ENCODE data around the gene ALG12. TPM values are rescaled to one million over a fixed set of nuclear protein-coding genes. Genes with fewer than 3 reads are reported as not detected.

Gene ALG12
- total and polyA plus RNA-seq, 4 donors: 3.0 to 18.7 (median 13.5) TPM

DNA sequence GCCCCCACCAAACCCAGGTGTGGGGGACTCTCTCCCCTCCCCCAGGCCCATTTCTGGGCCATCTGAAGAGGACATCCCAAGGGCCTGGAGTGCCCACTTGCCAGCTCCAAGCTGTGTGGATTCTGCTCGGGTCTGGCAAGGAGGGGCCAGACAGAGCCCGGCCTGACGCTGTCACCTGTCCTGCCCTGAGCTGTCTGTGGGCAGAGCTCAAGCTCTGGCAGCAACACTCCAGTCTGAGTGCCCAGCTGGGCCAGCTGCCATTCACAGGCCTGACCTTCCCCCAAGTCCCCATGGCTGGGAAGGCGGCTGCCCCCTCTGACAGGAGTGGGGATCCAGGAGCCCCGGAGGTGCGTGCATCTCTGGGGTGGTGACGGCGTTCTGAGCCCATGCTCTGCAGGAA lies 36.1 kb upstream of the ALG12 start:
- peak in 1 of 2 donors; percentile 44 for DNase-seq
- H3K4me1 ChIP-seq (ENCODE audit: control insufficient read depth in 1 of 2, insufficient read depth in 2 of 2, low read length in 2 of 2): no peaks in the 10 kb centered on the region
- no peaks in the 10 kb centered on the region for H3K36me3 ChIP-seq (ENCODE audit: control insufficient read depth in 1 of 2, insufficient read depth in 2 of 2, low read length in 1 of 2)
- 48 to 49% methylated on average over 8 of the region's 8 CpGs for WGBS, 2 donors
- intact Hi-C loops (cut with DNase I): no loop called here
- no peak overlapping the region for H3K4me3 ChIP-seq (ENCODE audit: low read length in 2 of 2)
- no peaks in the 10 kb centered on the region for H3K9me3 ChIP-seq (ENCODE audit: control insufficient read depth, low read length)
- H3K27ac ChIP-seq (ENCODE audit: low read depth in 1 of 2, low read length in 2 of 2): no peak overlapping the region
- no peaks in the 10 kb centered on the region for H3K27me3 ChIP-seq (ENCODE audit: control insufficient read depth in 1 of 2, insufficient read depth in 2 of 2, low read length in 1 of 2)
- no peak for ATAC-seq (ENCODE audit: low FRiP score)

DNA sequence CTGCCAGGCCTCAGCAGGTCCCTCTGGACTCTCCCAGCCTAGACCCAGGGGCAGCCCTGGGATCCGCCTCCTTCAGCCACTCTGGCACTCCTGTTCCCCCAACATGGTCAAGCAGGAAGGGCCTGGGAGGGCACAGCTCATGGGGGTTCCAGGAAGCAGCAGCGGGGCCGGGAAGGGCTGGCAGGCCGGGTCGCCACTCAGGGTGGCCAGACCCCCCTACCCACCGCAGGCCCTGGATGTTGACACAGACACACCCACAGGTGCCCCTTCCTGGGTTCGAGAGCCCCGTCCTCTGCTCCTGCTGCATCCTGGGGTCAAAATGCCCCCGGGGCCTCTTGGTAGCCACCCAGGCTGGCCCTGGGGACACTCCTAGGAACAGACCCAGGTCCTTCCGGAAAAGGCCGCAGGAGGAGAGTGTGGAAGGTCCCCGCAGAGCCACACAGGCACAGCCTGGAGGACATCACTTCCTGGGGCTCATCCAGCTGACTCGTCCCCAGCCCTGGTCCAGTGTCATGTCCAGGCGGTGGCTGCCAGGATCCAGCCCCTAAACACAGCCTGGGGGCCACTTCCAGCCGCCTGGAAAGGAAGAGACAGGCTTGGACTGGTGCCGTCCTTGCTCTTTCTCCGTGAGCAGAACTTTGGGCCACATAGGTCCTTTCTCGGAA lies 35.6 kb upstream of the ALG12 start:
- WGBS, 2 donors: 84 to 85% methylated on average over 18 of the region's 18 CpGs
- intact Hi-C loops (cut with DNase I): no loop called here
- no peak overlapping the region for H3K4me3 ChIP-seq (ENCODE audit: low read length in 2 of 2)
- ATAC-seq (ENCODE audit: low FRiP score) (no peak), DNase-seq (no peak)
- H3K4me1 ChIP-seq (ENCODE audit: control insufficient read depth in 1 of 2, insufficient read depth in 2 of 2, low read length in 2 of 2): no peaks in the 10 kb centered on the region
- no peak overlapping the region for H3K27ac ChIP-seq (ENCODE audit: low read depth in 1 of 2, low read length in 2 of 2)
- H3K27me3 ChIP-seq (ENCODE audit: control insufficient read depth in 1 of 2, insufficient read depth in 2 of 2, low read length in 1 of 2): no peaks in the 10 kb centered on the region
- no peaks in the 10 kb centered on the region for H3K9me3 ChIP-seq (ENCODE audit: control insufficient read depth, low read length)
- no peaks in the 10 kb centered on the region for H3K36me3 ChIP-seq (ENCODE audit: control insufficient read depth in 1 of 2, insufficient read depth in 2 of 2, low read length in 1 of 2)

DNA sequence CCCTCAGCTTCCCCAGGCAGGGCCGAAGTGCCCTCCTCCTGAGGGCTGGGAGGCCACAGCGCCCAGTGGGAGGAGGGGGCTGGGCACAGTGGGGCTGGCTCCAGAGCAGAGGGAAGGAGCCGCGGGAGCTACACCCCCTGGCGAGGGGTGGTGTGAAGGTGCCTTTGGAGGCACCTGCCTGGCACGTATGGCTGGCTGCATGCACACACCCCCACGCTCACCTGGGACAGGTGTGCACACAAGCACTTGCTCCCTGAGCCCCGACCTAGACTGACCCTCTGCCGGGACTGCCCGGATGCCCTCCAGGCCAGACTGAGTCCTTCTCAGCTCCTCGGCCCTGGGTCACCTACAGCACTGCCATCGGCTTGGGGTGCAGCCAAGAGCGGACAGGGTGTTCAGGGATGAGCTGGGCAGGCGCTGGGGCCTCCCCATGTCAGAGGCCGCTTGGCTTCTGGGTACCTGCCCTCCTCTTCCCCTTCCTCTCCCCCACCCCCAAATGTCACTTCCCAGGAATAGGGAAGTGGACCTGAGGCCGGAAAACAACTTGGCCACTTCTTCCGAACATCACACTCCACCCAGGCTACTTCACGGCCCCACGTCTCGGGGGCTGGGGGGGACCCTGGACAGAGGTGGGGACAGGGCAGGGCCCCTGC lies 34.9 kb upstream of the ALG12 start:
- H3K27me3 ChIP-seq (ENCODE audit: control insufficient read depth in 1 of 2, insufficient read depth in 2 of 2, low read length in 1 of 2): no peaks in the 10 kb centered on the region
- 88 to 89% methylated on average over 20 of the region's 20 CpGs for WGBS, 2 donors
- no peak overlapping the region for H3K27ac ChIP-seq (ENCODE audit: low read depth in 1 of 2, low read length in 2 of 2)
- intact Hi-C loops (cut with DNase I): no loop called here
- ATAC-seq (ENCODE audit: low FRiP score) (no peak), DNase-seq (no peak)
- no peak overlapping the region for H3K4me3 ChIP-seq (ENCODE audit: low read length in 2 of 2)
- H3K36me3 ChIP-seq (ENCODE audit: control insufficient read depth in 1 of 2, insufficient read depth in 2 of 2, low read length in 1 of 2): no peaks in the 10 kb centered on the region
- H3K4me1 ChIP-seq (ENCODE audit: control insufficient read depth in 1 of 2, insufficient read depth in 2 of 2, low read length in 2 of 2): no peaks in the 10 kb centered on the region
- H3K9me3 ChIP-seq (ENCODE audit: control insufficient read depth, low read length): no peaks in the 10 kb centered on the region

DNA sequence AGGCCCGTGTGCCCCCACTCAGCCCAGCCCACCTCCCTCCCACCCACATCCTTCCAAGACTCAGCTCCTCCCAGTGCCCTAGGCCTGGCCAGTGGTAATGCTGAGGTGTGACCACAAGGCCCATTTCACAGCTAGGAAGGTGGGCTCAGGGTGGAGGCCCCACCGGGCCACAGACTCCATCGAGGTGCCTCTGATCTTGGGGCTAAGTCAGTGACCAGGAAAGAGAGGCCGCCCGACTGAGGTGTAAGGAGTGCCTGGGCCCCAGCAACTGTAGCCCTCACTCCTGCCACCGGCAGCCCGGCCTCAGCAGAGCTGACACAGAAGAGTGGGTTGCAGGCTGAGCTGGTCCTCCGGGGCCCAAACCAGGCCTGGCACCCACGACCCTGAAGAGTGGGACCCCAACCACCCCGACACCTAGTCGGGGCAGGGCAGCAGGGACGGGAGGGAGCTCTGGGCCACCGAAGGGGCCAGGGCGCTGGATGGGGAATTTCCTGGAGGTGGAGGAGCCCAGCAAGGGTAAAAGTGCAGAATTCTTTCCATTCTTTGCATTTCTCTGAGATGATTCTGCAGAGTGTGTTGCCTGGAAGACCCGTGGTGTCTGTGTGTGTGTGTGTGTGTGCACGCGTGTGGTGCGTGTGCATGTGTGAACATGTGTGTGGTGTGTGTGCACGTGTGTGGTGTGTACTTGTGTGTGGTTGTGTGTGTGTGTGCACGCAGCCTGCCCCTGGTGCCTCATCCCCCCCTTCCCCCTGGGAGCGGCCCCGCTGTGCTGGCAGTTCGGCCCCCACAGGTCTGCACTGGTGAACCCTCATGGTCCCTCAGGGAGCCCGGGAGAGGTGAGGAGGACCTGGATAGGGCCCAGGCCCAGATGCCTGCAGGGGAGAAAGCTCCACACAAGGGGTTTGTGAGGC lies 34.0 kb upstream of the ALG12 start:
- no peaks in the 10 kb centered on the region for H3K36me3 ChIP-seq (ENCODE audit: control insufficient read depth in 1 of 2, insufficient read depth in 2 of 2, low read length in 1 of 2)
- 53 to 60% methylated on average over 24 of the region's 24 CpGs for WGBS, 2 donors
- no peaks in the 10 kb centered on the region for H3K27me3 ChIP-seq (ENCODE audit: control insufficient read depth in 1 of 2, insufficient read depth in 2 of 2, low read length in 1 of 2)
- H3K4me1 ChIP-seq (ENCODE audit: control insufficient read depth in 1 of 2, insufficient read depth in 2 of 2, low read length in 2 of 2): no peaks in the 10 kb centered on the region
- intact Hi-C loops (cut with DNase I): no loop called here
- H3K27ac ChIP-seq (ENCODE audit: low read depth in 1 of 2, low read length in 2 of 2): no peak overlapping the region
- DNase-seq (no peak), ATAC-seq (ENCODE audit: low FRiP score) (no peak)
- H3K4me3 ChIP-seq (ENCODE audit: low read length in 2 of 2): no peak overlapping the region
- no peaks in the 10 kb centered on the region for H3K9me3 ChIP-seq (ENCODE audit: control insufficient read depth, low read length)

DNA sequence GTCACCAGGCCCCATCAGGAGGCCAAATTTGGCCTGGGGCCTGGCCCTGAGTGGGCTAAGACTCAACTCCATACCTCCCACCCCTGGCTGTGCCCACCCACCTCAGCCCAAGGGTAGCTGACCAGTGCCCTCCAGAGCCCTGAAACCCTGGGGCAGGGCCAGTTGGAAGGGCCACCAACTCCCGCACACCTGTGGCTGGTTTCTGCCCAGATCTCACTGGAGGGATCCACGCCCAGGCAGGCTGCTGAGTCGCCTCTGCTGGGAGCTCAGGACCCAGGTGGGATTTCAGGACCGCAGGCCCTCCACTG lies 33.4 kb upstream of the ALG12 start:
- ATAC-seq (ENCODE audit: low FRiP score): no peak
- Histone ChIP-seq H3K27me3 (ENCODE audit: control insufficient read depth in 1 of 2, insufficient read depth in 2 of 2, low read length in 1 of 2) (no peaks in the 10 kb centered on the region), H3K36me3 (ENCODE audit: control insufficient read depth in 1 of 2, insufficient read depth in 2 of 2, low read length in 1 of 2) (no peaks in the 10 kb centered on the region), H3K9me3 (ENCODE audit: control insufficient read depth, low read length) (no peaks in the 10 kb centered on the region), H3K27ac (ENCODE audit: low read depth in 1 of 2, low read length in 2 of 2) (no peak overlapping the region), H3K4me3 (ENCODE audit: low read length in 2 of 2) (no peak overlapping the region), H3K4me1 (ENCODE audit: control insufficient read depth in 1 of 2, insufficient read depth in 2 of 2, low read length in 2 of 2) (no peaks in the 10 kb centered on the region)
- no peak for DNase-seq
- WGBS, 2 donors: 93 to 94% methylated on average over 4 of the region's 4 CpGs
- intact Hi-C loops (cut with DNase I): no loop called here

DNA sequence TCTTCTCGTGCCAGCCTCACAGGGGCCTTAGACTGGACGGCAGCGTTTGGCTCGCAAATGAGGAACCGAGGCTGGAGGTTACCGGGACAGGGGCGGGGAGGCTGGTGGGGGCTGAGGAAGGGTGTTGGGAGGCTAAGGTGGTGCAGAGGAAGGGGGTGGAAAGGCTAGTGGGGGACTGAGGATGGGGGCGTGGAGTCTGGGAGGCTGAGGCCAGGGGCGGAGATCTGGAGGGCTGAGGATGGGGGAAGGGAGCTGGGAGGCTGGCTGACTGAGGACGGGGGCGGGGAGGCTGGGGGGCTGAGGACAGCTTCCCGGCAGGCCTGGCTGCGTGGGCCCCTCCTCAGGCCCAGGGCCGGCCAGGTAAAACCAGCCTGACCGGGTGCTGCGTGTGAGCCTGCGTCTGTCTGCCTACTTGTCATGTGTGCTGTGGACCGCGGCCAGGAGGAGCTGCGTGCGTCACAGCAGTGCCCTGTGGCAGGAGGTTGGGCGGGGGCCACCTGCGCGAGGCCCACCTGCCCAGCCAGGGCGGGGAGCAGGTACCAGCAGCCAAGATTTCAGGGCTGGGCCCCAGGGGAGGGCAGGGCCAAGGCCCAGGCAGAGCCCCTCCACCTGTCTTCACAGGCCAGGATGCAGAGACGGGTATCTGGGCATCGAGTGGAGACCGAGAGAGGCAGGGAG lies 32.9 kb upstream of the ALG12 start:
- DNase-seq: no peak
- H3K4me1 ChIP-seq (ENCODE audit: control insufficient read depth in 1 of 2, insufficient read depth in 2 of 2, low read length in 2 of 2): no peaks in the 10 kb centered on the region
- 91 to 93% methylated on average over 28 of the region's 28 CpGs for WGBS, 2 donors
- no peak overlapping the region for H3K27ac ChIP-seq (ENCODE audit: low read depth in 1 of 2, low read length in 2 of 2)
- intact Hi-C loops (cut with DNase I): no loop called here
- no peaks in the 10 kb centered on the region for H3K27me3 ChIP-seq (ENCODE audit: control insufficient read depth in 1 of 2, insufficient read depth in 2 of 2, low read length in 1 of 2)
- no peak overlapping the region for H3K4me3 ChIP-seq (ENCODE audit: low read length in 2 of 2)
- no peak for ATAC-seq (ENCODE audit: low FRiP score)
- H3K36me3 ChIP-seq (ENCODE audit: control insufficient read depth in 1 of 2, insufficient read depth in 2 of 2, low read length in 1 of 2): no peaks in the 10 kb centered on the region
- no peaks in the 10 kb centered on the region for H3K9me3 ChIP-seq (ENCODE audit: control insufficient read depth, low read length)

DNA sequence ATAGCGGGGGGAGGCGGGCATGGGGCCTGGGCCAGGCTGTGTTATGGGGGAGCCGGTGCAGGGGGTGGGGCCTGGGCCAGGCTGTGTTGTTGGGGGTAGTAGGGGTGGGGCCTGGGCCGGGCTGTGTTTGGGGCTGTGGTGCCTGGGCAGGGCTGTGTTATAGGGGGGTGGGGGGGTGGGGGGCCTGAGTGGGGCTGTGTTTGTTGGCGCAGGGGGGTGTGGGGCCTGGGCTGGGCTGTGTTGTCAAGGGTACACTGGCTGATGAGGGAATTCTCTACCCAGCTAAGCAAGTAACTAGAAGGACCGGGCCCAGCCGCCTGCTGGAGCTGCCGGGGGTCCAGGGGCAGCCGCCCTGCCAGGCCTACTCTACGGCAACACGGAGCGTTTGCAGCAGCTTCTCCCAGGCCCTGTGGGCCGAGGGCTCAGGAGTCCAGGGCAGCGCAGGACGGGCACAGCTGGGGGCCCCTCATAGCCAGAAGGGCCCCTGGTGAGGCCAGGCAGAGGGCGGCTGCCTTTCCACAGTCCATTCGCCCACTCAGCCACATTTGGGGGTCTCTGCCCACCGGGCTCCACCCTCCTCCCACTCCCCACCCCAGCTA lies 32.3 kb upstream of the ALG12 start:
- no peak overlapping the region for H3K4me3 ChIP-seq (ENCODE audit: low read length in 2 of 2)
- intact Hi-C loops (cut with DNase I): no loop called here
- H3K27ac ChIP-seq (ENCODE audit: low read depth in 1 of 2, low read length in 2 of 2): no peak overlapping the region
- no peaks in the 10 kb centered on the region for H3K4me1 ChIP-seq (ENCODE audit: control insufficient read depth in 1 of 2, insufficient read depth in 2 of 2, low read length in 2 of 2)
- no peaks in the 10 kb centered on the region for H3K9me3 ChIP-seq (ENCODE audit: control insufficient read depth, low read length)
- H3K36me3 ChIP-seq (ENCODE audit: control insufficient read depth in 1 of 2, insufficient read depth in 2 of 2, low read length in 1 of 2): no peaks in the 10 kb centered on the region
- WGBS, 2 donors: 89% methylated on average over 14 to 18 of the region's 18 CpGs
- H3K27me3 ChIP-seq (ENCODE audit: control insufficient read depth in 1 of 2, insufficient read depth in 2 of 2, low read length in 1 of 2): no peaks in the 10 kb centered on the region
- DNase-seq (no peak), ATAC-seq (ENCODE audit: low FRiP score) (no peak)

DNA sequence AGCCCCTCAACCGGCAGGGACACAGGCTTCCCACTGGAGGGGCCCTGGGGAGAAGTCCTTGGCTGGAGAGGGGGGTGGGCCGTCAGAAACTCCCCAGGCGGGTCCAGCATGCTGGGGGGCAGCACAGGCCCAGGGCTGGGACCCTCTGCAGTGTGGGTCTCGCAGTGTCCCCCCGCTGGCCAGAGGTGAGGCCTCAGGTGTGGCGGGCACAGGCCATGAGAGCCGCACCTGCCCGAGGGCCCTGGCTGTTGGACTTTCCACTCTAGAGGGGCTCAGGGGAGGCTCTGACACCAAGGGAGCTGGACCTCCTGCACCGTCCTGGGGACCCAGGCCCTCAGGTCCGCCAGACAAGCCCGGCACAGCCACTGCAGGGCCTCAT lies 31.7 kb upstream of the ALG12 start:
- Histone ChIP-seq H3K36me3 (ENCODE audit: control insufficient read depth in 1 of 2, insufficient read depth in 2 of 2, low read length in 1 of 2) (no peaks in the 10 kb centered on the region), H3K9me3 (ENCODE audit: control insufficient read depth, low read length) (no peaks in the 10 kb centered on the region), H3K4me1 (ENCODE audit: control insufficient read depth in 1 of 2, insufficient read depth in 2 of 2, low read length in 2 of 2) (no peaks in the 10 kb centered on the region), H3K4me3 (ENCODE audit: low read length in 2 of 2) (no peak overlapping the region), H3K27me3 (ENCODE audit: control insufficient read depth in 1 of 2, insufficient read depth in 2 of 2, low read length in 1 of 2) (no peaks in the 10 kb centered on the region), H3K27ac (ENCODE audit: low read depth in 1 of 2, low read length in 2 of 2) (no peak overlapping the region)
- 89 to 96% methylated on average over 11 of the region's 11 CpGs for WGBS, 2 donors
- ATAC-seq (ENCODE audit: low FRiP score): no peak
- intact Hi-C loops (cut with DNase I): no loop called here
- DNase-seq: no peak

Measured in aorta (tissue), 5 donors.